Progenitor cell of endocrine pancreas (in vitro differentiated cells): Measurements from ENCODE around the gene UBAC2. TPM values are rescaled to one million over a fixed set of nuclear protein-coding genes. Genes with fewer than 3 reads are reported as not detected.
"Not testable (repeated sequence)": the region's sequence is repeated elsewhere in the genome, so short reads cannot be mapped to it uniquely, and the experiment has no call there.

Source experiments
- DNase-seq: peaks from one replicate; pipeline ENCODE4 v3.0.0; 2021; ENCODE audit warnings: low spot score; ENCODE audit not compliant: unreplicated experiment
- H3K27ac Mint-ChIP-seq: 2 replicates; pipeline ENCODE4 v1.8.0; 2021; ENCODE audit warnings: mild to moderate bottlenecking, moderate library complexity, mixed read lengths
- H3K27me3 Mint-ChIP-seq: 2 replicates; pipeline ENCODE4 v1.8.0; 2021; ENCODE audit warnings: mixed read lengths
- H3K36me3 Mint-ChIP-seq: 2 replicates; pipeline ENCODE4 v1.8.0; 2022; ENCODE audit warnings: mixed read lengths; ENCODE audit not compliant: insufficient read depth
- H3K4me1 Mint-ChIP-seq: 2 replicates; pipeline ENCODE4 v1.8.0; 2021; ENCODE audit warnings: low read depth, mixed read lengths
- H3K4me3 Mint-ChIP-seq: 2 replicates; pipeline ENCODE4 v1.8.0; 2021; ENCODE audit warnings: low read depth, mild to moderate bottlenecking, moderate library complexity, mixed read lengths
- H3K9me3 Mint-ChIP-seq: 2 replicates; pipeline ENCODE4 v1.8.0; 2021; ENCODE audit warnings: low read depth, mixed read lengths
- CTCF ChIP-seq: fragments of 200-600 bp; sonication (generic); IDR thresholded peaks from one replicate; pipeline ENCODE4 v1.5.0; 2021; ENCODE audit warnings: antibody characterized with exemption, mild to moderate bottlenecking; ENCODE audit not compliant: unreplicated experiment
- total RNA-seq: library from RNA; stranded (reverse); gene quantifications from 2 replicates; pipeline ENCODE4 v1.2.1, GENCODE V29; 2021

Gene UBAC2
- total RNA-seq, 1 donor from 2014 or later, result 60.6 TPM

- DNase-seq, result no peak
- Mint-ChIP-seq H3K27ac (peak overlapping the region; percentile 22), H3K9me3 (no peaks in the 10 kb centered on the region), H3K4me3 (no peak overlapping the region), H3K4me1 (no peaks in the 10 kb centered on the region), H3K36me3 (peaks cover 13% of the 10 kb centered on the region), H3K27me3 (no peaks in the 10 kb centered on the region)
- TF ChIP-seq CTCF, result no peak
Observed at GRCh38 chr13:99389520-99390304, 189.1 kb downstream of the UBAC2 start.

GRCh38 chr13:99390601-99391000, 189.9 kb downstream of the UBAC2 start:
- Mint-ChIP-seq H3K27me3 (no peaks in the 10 kb centered on the region), H3K4me1 (no peaks in the 10 kb centered on the region), H3K36me3 (peaks cover 12% of the 10 kb centered on the region), H3K27ac (no peak overlapping the region), H3K4me3 (no peak overlapping the region), H3K9me3 (no peaks in the 10 kb centered on the region)
- no peak for TF ChIP-seq CTCF
- no peak for DNase-seq

GRCh38 chr13:99391781-99392469, 191.3 kb downstream of the UBAC2 start:
- no peaks in the 10 kb centered on the region for H3K9me3 Mint-ChIP-seq

GRCh38 chr13:99392470-99393135, 191.9 kb downstream of the UBAC2 start:
- Mint-ChIP-seq H3K27ac (no peak overlapping the region), H3K4me1 (no peaks in the 10 kb centered on the region)
- no peak for TF ChIP-seq CTCF

More at GRCh38 chr13:99391781-99392469, 191.3 kb downstream of the UBAC2 start:
- Mint-ChIP-seq H3K36me3 (peaks cover 12% of the 10 kb centered on the region), H3K27me3 (no peaks in the 10 kb centered on the region), H3K27ac (no peak overlapping the region), H3K4me3 (no peak overlapping the region), H3K4me1 (no peaks in the 10 kb centered on the region)
- no peak for TF ChIP-seq CTCF
- DNase-seq, result no peak

GRCh38 chr13:99393391-99393790, 192.7 kb downstream of the UBAC2 start:
- H3K4me1 Mint-ChIP-seq, H3K27me3 Mint-ChIP-seq, DNase-seq, H3K27ac Mint-ChIP-seq, H3K9me3 Mint-ChIP-seq, H3K36me3 Mint-ChIP-seq, H3K4me3 Mint-ChIP-seq: not testable (repeated sequence)

More at GRCh38 chr13:99392470-99393135, 191.9 kb downstream of the UBAC2 start:
- no peak overlapping the region for H3K4me3 Mint-ChIP-seq
- no peaks in the 10 kb centered on the region for H3K9me3 Mint-ChIP-seq
- H3K36me3 Mint-ChIP-seq, result peaks cover 7% of the 10 kb centered on the region
- DNase-seq, result no peak
- no peaks in the 10 kb centered on the region for H3K27me3 Mint-ChIP-seq
